Neural progenitor cell (in vitro differentiated cells): ENCODE measurements around the gene ALMS1. TPM values are rescaled to one million over a fixed set of nuclear protein-coding genes. Genes with fewer than 3 reads are reported as not detected.

Experiments used
- DNase-seq: peaks from one replicate; pipeline ENCODE4 v3.0.0-alpha.2; 2016; ENCODE audit warnings: low spot score
- H2AFZ ChIP-seq: fragments of 200-600 bp; sonication (generic); replicated peaks from 2 replicates; pipeline ENCODE4 v1.6.1; 2016; ENCODE audit warnings: antibody characterized with exemption
- H3F3A ChIP-seq: fragments of 200-600 bp; sonication (generic); 2 replicates; pipeline ENCODE4 v1.6.1; 2016; ENCODE audit warnings: antibody characterized with exemption, low read depth
- H3K27ac ChIP-seq: fragments of 200-600 bp; sonication (generic); 2 replicates; pipeline ENCODE4 v1.5.1; 2016; ENCODE audit warnings: mild to moderate bottlenecking
- H3K27me3 ChIP-seq: fragments of 200-600 bp; sonication (generic); 2 replicates; pipeline ENCODE4 v1.6.1; 2016; ENCODE audit warnings: mild to moderate bottlenecking, moderate library complexity
- H3K36me3 ChIP-seq: fragments of 200-600 bp; sonication (generic); 2 replicates; pipeline ENCODE4 v1.5.1; 2016
- H3K4me1 ChIP-seq: fragments of 200-600 bp; sonication (generic); 2 replicates; pipeline ENCODE4 v1.6.1; 2016; ENCODE audit warnings: mixed run types
- H3K4me2 ChIP-seq: fragments of 200-600 bp; sonication (generic); 2 replicates; pipeline ENCODE4 v1.6.1; 2016
- H3K4me3 ChIP-seq: fragments of 200-600 bp; sonication (generic); 2 replicates; pipeline ENCODE4 v1.5.1; 2016
- H3K79me2 ChIP-seq: fragments of 200-600 bp; sonication (generic); 2 replicates; pipeline ENCODE4 v1.6.1; 2016; ENCODE audit warnings: low read depth
- H3K9ac ChIP-seq: fragments of 200-600 bp; sonication (generic); 2 replicates; pipeline ENCODE4 v1.6.1; 2016
- H3K9me3 ChIP-seq: fragments of 200-600 bp; sonication (generic); 2 replicates; pipeline ENCODE4 v1.5.1; 2016; ENCODE audit warnings: low read depth
- H4K20me1 ChIP-seq: fragments of 200-600 bp; sonication (generic); 2 replicates; pipeline ENCODE4 v1.6.1; 2016; ENCODE audit warnings: low read depth
- H3K27ac Mint-ChIP-seq: 3 replicates; pipeline ENCODE4 v1.8.0; 2021; ENCODE audit warnings: mixed read lengths
- H3K27me3 Mint-ChIP-seq: 2 replicates; pipeline ENCODE4 v1.8.0; 2022; ENCODE audit warnings: low read depth, mild to moderate bottlenecking, inconsistent platforms, moderate library complexity, mixed read lengths; ENCODE audit not compliant: insufficient read depth
- H3K36me3 Mint-ChIP-seq: 3 replicates; pipeline ENCODE4 v1.8.0; 2021; ENCODE audit warnings: mixed read lengths
- H3K4me1 Mint-ChIP-seq: 3 replicates; pipeline ENCODE4 v1.8.0; 2021; ENCODE audit warnings: mixed read lengths
- H3K4me3 Mint-ChIP-seq: 3 replicates; pipeline ENCODE4 v1.8.0; 2021; ENCODE audit warnings: mild to moderate bottlenecking, moderate library complexity, mixed read lengths
- H3K9me3 Mint-ChIP-seq: 3 replicates; pipeline ENCODE4 v1.8.0; 2020; ENCODE audit warnings: mixed read lengths
- EZH2 ChIP-seq: fragments of 200-600 bp; sonication (generic); IDR thresholded peaks from 2 replicates; pipeline ENCODE4 v1.6.1; 2017; ENCODE audit warnings: antibody characterized with exemption, mild to moderate bottlenecking, moderate library complexity
- EZH2phosphoT487 ChIP-seq: fragments of 200-600 bp; sonication (generic); IDR thresholded peaks from 2 replicates; pipeline ENCODE4 v1.6.1; 2017; ENCODE audit warnings: antibody characterized with exemption
- total RNA-seq: library from RNA; depleted of rRNA; stranded (reverse); fragments of >200 nt; gene quantifications from 2 replicates; pipeline ENCODE4 v1.2.3, GENCODE V29; 2015; ENCODE audit warnings: low replicate concordance
- TF ChIP-seq, protein P1 (sequence below): fragments of 200-600 bp; sonication (generic); IDR thresholded peaks from 2 replicates; pipeline ENCODE4 v1.5.1; 2017; ENCODE audit warnings: antibody characterized with exemption, mild to moderate bottlenecking

ALMS1 gene
- total RNA-seq, 1 donor from 2014 or later = 58.8 TPM

DNA sequence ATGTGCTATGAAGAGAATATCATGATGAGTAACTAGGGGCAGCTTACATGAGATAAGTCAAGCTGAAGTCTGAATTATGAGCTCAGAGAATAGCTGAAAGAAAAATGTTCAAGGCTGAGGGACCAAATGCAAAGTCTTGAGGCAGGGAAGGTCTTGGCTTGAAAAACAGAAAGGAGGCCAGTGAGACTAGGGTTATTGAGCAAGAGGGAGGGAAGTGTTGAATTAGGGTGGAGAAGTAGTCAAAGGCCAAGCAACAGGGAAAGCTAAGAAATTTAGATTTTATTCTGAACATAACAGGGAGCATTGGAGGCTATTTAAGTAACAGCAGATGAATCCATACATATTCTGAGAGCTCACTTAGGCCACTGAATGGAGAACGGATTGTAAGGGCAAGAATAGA is 11.4 kb upstream of the ALMS1 start:
- H3K9ac ChIP-seq = no peak overlapping the region
- Mint-ChIP-seq H3K4me3 (no peak overlapping the region), H3K36me3 (no peaks in the 10 kb centered on the region), H3K9me3 (no peaks in the 10 kb centered on the region), H3K4me1 (no peaks in the 10 kb centered on the region), H3K27me3 (peaks cover 10% of the 10 kb centered on the region), H3K27ac (no peak overlapping the region)
- peaks cover 36% of the 10 kb centered on the region for H3K27me3 ChIP-seq
- H3K9me3 ChIP-seq = no peaks in the 10 kb centered on the region
- H3K4me3 ChIP-seq = no peak overlapping the region
- H2AFZ ChIP-seq = no peak overlapping the region
- H3F3A ChIP-seq = no peaks in the 10 kb centered on the region
- H3K4me1 ChIP-seq = no peaks in the 10 kb centered on the region
- H3K79me2 ChIP-seq = no peaks in the 10 kb centered on the region
- no peak overlapping the region for H3K27ac ChIP-seq
- H4K20me1 ChIP-seq = no peaks in the 10 kb centered on the region
- no peaks in the 10 kb centered on the region for H3K36me3 ChIP-seq
- H3K4me2 ChIP-seq = no peak overlapping the region
- TF ChIP-seq EZH2 (no peak), EZH2phosphoT487 (no peak)
- TF ChIP-seq, protein P1, sequence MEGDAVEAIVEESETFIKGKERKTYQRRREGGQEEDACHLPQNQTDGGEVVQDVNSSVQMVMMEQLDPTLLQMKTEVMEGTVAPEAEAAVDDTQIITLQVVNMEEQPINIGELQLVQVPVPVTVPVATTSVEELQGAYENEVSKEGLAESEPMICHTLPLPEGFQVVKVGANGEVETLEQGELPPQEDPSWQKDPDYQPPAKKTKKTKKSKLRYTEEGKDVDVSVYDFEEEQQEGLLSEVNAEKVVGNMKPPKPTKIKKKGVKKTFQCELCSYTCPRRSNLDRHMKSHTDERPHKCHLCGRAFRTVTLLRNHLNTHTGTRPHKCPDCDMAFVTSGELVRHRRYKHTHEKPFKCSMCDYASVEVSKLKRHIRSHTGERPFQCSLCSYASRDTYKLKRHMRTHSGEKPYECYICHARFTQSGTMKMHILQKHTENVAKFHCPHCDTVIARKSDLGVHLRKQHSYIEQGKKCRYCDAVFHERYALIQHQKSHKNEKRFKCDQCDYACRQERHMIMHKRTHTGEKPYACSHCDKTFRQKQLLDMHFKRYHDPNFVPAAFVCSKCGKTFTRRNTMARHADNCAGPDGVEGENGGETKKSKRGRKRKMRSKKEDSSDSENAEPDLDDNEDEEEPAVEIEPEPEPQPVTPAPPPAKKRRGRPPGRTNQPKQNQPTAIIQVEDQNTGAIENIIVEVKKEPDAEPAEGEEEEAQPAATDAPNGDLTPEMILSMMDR = no peak
- DNase-seq = no peak

DNA sequence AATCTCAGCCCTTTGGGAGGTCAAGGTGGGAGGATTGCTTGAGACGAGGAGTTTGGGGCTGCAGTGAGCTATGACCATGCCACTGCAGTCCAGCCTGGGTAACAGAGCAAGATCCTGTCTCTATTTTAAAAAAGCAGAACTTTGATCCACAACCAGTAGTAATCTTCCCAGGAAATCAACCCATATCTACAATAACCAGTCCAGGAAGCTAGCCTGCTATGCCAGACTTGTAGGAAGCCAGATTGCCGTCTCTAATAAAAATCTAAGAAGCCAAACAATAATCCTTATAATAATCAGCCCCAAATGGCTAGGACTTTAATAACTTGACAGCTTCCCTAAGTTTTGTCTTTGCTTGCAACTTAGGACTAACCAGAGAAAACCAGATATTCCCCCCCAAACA is 9.0 kb upstream of the ALMS1 start:
- Histone ChIP-seq H3K36me3 (no peaks in the 10 kb centered on the region), H3K27ac (no peak overlapping the region), H3K4me3 (no peak overlapping the region), H3K9me3 (no peaks in the 10 kb centered on the region), H2AFZ (no peak overlapping the region), H3K27me3 (peaks cover 53% of the 10 kb centered on the region), H3F3A (no peaks in the 10 kb centered on the region), H4K20me1 (no peaks in the 10 kb centered on the region), H3K79me2 (no peaks in the 10 kb centered on the region), H3K4me2 (no peak overlapping the region), H3K9ac (no peak overlapping the region), H3K4me1 (no peaks in the 10 kb centered on the region)
- Mint-ChIP-seq H3K4me1 (no peaks in the 10 kb centered on the region), H3K9me3 (no peaks in the 10 kb centered on the region), H3K4me3 (no peak overlapping the region), H3K36me3 (no peaks in the 10 kb centered on the region), H3K27me3 (peaks cover 8% of the 10 kb centered on the region), H3K27ac (no peak overlapping the region)
- no peak for TF ChIP-seq EZH2
- TF ChIP-seq, protein P1 = no peak
- no peak for TF ChIP-seq EZH2phosphoT487
- no peak for DNase-seq

DNA sequence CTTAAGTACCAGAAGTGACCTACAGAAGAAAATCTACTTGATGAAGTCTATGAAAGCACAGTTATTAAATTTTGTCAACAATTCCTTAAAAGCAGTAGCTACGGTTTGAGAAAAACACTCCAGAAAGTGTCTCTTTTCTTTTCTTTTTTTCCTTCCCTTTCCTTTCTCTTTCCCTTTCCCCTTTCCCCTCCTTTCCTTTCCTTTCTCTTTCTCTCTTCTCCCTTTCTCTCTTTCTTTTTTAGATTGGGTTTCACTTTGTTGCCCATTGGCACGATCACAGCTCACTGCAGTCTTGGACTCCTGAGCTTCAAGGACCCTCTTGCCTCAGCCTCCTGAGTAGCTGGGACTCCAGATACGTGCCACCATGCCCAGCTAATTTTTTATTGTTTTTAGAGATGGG is 2.6 kb upstream of the ALMS1 start:
- H3K4me3 ChIP-seq = no peak overlapping the region
- peaks cover 18% of the 10 kb centered on the region for H3K4me1 ChIP-seq
- H3K9me3 Mint-ChIP-seq = no peaks in the 10 kb centered on the region
- peaks cover 18% of the 10 kb centered on the region for H3K79me2 ChIP-seq
- H3K27me3 ChIP-seq = peaks cover 60% of the 10 kb centered on the region
- H3K9ac ChIP-seq = no peak overlapping the region
- TF ChIP-seq EZH2phosphoT487 = no peak
- no peak for TF ChIP-seq EZH2
- TF ChIP-seq, protein P1 = no peak
- peaks cover 15% of the 10 kb centered on the region for H3K4me1 Mint-ChIP-seq
- peaks cover 11% of the 10 kb centered on the region for H3K27me3 Mint-ChIP-seq
- H3K36me3 ChIP-seq = no peaks in the 10 kb centered on the region
- peaks cover 11% of the 10 kb centered on the region for H4K20me1 ChIP-seq
- DNase-seq = no peak
- no peaks in the 10 kb centered on the region for H3K36me3 Mint-ChIP-seq
- peaks cover 17% of the 10 kb centered on the region for H3F3A ChIP-seq
- H3K9me3 ChIP-seq = no peaks in the 10 kb centered on the region
- no peak overlapping the region for H3K4me3 Mint-ChIP-seq
- H2AFZ ChIP-seq = no peak overlapping the region
- no peak overlapping the region for H3K4me2 ChIP-seq
- H3K27ac ChIP-seq = no peak overlapping the region
- no peak overlapping the region for H3K27ac Mint-ChIP-seq
